ENCODE measurements around the gene TRPV4.

- TF ChIP-seq ZNF518B (CRISPR knock-in tag; IDR thresholded peaks at IDR 0.05) = no peak
- no peak for TF ChIP-seq HDAC3 (IDR thresholded peaks at IDR 0.05; ENCODE audit: borderline replicate concordance, partially characterized antibody)
- no peak for TF ChIP-seq SIN3A (IDR thresholded peaks at IDR 0.05; ENCODE audit: borderline replicate concordance in 2 of 2, control insufficient read depth in 1 of 2, low read depth in 2 of 2, low read length in 2 of 2)
- no peak for TF ChIP-seq ZNF436 (CRISPR knock-in tag; IDR thresholded peaks at IDR 0.05)
- TF ChIP-seq POLR2B (IDR thresholded peaks at IDR 0.05; ENCODE audit: low read depth, partially characterized antibody) = no peak
- TF ChIP-seq POLR2A (conservative IDR thresholded peaks at IDR 0.05) = no peak
- no peak for TF ChIP-seq ZNF24 (IDR thresholded peaks at IDR 0.05)
- no peak for TF ChIP-seq EZH2 (IDR thresholded peaks at IDR 0.05; ENCODE audit: borderline replicate concordance, low read depth, low read length)
- TF ChIP-seq XRCC5 (IDR thresholded peaks at IDR 0.05; ENCODE audit: low read depth, low read length) = no peak
- TF ChIP-seq DPF2 (IDR thresholded peaks at IDR 0.05) = no peak
- no peak for TF ChIP-seq FOXA3 (CRISPR knock-in tag; conservative IDR thresholded peaks at IDR 0.05 in 1 of 2, IDR thresholded peaks at IDR 0.05 in 1 of 2)
Observed at GRCh38 chr12:109753959-109754358, 79.2 kb downstream of the TRPV4 start.
